T-helper 9 cell (primary cell): Measurements from ENCODE around the gene LHFPL5.

Experiments
- DNase-seq: peaks from one replicate; pipeline ENCODE4 v3.0.0-alpha.2; 2020

The LHFPL5 gene

DNA sequence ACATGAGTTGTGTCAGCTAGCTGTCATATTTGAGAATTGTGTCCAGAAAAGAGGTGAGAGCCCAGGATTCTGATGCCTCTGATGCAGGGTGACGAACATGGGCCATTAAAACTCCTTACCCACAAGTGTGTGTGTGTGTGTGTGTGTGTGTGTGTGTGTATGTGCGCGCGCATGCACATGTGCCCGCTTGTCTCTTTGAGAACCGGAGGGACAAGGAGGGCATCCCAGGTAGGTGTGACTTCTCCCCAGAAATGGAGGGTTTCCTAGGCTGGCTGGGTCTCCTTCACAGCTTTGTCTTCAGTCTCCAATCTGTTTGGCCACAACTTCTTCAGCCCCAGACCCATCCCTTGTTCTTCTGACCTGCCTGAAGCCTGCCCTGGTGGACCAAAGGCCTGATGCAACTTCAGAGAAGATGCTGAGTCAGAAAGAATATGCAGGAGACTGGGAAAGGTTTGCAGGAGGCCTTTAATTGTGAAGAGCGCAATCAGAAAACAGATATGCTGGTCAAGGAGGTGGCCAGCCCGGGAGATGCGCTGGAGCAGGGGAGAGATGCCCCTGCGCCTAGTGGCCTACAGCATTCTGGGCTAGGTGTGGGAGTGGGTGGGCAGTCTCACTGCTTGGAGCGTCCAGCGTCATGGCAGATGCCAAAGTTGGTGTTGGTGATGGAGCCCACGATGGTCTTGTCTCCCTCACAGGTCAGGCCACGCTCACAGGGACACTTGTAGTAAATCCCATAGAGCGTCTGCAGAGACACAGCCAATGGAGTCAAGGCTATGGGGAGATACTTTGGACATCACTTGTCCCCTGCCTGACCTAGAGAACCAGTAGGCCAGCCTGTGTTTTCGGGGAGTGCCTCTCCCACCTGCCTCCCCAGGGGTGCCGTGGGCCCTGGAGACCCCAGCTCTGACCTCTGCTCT is 10.4 kb upstream of the LHFPL5 start:
- no peak for DNase-seq

DNA sequence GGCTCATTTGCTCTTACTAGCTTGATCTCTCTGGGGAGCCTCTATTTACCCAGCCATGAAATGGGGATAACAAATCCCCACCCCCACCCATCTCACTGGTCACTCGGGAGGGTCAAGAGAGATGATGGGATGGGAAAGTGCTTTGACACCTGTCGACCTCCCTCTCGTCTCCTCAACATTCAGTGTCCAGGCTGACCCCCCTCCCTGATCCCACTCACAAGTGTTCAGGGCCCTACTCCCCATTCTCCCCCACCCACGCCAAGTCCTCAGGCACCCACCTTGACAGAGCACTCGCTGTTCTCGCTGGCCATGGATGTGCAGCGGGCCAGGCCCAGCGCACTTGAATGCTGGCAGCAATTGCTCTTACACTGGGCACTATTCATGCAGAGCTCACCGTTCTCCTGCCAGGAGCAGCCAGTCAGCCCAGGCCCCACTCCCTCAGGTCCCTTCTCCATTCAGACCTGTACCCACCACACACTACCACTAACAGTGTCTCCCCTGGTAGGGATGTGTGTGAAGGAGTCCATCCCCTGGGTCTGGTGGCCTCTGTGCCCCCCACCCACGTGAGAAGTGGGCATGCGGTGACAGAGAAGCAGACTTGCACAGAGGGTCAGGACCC is 9.6 kb upstream of the LHFPL5 start:
- DNase-seq: no peak

DNA sequence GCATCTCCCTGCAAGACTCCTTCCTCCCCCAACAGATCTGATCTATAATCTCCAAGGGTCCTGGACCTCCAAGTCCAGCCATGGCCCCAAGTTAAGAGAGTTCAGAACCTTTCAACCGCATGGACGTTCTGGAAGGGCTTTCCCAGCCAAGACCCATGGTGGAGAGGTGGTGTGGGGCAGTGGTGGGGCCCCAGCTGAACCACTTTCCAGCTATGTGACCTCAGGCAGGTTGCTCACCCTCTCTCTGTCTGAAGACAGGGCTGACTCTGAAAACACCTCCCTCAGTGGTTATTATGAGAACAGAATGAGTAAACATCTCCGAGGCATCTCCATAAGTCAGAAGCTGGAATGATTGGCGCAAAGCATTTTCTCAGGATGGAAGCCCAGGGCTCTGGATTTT is 8.9 kb upstream of the LHFPL5 start:
- no peak for DNase-seq

DNA sequence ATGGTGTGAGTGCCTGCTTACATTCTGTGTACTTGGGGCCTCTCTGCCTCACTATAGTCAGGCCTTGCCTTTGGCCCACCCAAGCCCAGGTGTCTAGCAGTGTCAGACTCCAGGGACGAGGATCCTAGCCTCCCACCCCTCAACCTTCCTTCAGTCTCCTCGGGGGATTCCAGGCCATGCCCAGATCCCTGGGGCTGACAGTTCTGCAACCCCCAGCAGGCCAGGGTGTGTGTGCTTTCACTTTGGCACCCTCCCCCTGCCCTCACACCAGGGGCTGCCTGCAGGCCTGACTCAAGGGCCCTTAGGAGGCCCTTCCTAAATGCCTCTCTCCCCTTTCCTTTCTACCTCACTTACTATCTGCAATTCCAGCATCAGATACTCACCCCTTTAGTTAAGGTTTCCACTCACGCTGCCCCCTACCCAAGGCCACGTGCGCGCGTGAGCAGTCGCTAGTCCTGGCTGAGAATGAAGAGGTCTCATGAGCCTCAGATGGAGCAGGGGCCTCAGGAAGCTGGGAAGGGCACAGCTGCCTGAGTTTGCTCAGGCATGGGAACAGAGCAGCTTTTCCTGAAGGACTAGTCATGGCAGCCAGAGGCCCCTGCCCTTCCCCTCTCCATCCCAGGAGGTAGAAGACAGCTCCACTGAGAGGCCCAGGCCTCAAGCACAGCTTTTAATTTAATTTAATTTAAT is 7.2 kb upstream of the LHFPL5 start:
- no peak for DNase-seq

DNA sequence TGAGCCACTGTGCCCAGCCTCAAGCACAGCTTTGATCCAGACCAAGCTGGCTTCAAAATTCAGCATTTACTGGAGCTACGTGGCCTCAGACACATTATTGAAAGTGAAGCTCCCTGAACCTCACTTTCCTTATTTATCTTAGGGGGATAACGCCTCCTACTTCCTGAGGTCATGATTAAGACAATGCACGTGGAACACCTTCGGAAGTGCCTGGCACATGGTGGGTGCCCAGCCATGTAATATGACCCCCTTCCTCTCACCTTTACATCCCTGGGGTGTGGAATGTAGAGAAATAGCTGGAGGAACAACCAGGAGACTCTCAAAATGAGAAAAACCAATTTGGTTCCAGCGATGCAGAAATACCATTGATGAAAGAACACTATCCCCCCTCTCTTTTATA is 6.4 kb upstream of the LHFPL5 start:
- DNase-seq: no peak

DNA sequence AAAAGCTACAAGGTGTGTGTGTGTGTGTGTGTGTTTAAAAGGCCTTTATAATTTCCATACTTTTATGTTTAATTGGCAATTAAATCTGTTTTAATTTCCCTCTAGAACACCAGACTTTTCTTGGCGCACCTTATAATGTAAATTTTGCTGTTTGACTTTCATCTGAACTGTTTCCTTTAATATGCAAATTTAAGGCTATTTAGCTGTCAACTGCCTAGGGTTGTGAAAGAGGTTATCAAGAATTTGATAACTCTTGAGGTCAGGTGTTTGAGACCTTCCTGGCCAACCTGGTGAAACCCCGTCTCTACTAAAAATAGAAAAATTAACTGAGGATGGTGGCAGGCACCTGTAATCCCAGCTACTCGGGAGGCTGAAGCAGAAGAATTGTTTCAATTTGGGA is 4.0 kb upstream of the LHFPL5 start:
- no peak for DNase-seq

DNA sequence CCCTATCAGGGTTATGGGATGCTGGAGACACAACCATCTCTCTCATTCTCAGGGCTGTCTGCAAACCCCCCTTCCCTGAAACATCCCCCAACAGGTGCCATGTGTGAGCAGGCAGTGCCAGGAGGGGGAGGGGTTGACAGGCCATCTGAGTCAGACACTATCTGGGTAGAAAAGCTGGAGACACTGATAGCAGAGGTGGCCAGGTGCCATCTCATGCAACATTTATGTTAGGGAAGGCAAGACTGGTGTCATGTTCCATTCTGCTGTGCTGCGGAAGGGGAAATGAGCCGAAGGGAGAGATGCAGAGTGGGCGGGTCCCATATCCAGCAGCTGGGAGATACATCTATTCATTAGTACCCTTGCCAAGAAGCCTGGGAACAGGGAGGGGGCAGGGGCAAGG is 3.5 kb downstream of the LHFPL5 start:
- no peak for DNase-seq

DNA sequence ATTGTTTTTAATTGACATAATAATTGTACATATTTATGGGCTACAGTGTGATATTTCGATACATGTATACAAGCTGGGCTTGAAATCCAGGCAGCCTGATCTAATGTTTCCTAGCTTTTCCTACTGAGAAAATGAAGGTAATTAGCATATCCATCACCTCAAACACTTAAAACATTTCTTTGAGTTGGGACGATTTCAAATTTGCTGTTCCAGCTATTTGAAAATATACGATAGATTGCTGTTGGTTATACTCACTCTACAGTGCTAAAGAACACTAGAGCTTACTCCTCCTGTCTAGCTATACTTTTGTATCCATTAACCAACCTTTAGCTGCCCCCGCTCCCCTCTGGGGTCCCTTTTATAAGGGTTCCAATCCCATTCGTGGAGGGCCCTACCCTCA is 4.7 kb downstream of the LHFPL5 start:
- no peak for DNase-seq

DNA sequence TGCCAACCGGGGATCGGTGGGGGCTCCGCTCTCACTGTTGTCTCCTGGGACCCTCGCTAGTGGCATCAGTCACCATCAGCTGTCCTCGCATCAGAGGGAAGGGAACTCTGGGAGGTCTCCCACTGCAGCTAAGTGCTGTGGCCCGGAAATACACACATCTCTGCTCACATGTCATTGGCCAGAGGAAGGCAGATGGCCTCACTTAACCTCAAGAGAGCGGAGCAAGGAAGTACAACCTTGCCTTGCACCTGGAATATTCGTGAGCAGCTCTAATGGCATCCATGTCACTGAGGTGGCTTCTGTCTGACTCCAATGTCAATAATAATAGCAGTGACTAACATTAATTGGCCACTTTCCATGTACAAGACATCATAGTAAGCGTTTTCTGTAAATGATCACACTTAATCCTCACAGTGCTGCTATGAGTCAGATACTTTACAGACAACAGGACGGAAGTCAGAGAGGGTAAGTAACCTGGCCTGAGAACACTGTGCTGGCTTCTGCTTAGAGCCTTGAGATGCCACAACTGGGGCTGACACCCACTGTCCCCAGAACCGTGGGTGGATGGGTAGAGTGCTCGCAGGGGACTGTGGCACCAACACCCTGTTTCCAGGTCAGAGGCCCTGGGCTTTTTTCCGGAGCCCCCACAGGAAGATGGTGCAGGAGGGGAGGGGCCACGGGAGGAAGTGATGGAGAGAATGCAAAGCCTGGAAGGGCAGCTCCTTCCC is 6.0 kb downstream of the LHFPL5 start:
- no peak for DNase-seq

DNA sequence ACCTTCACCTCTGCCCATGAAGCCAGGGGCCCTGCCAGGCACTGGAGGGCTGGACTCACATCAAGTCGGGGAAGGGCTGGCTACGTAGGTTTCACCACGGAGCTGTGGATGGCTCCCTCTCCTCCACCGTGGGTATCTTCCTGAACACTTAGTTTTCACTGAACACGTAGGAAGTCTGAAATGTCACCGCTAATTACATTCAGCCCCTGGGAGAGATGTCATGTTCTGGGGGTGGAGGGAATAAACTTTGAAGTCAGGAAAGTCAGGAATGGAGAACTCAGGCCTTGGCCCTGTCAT is 6.5 kb downstream of the LHFPL5 start:
- no peak for DNase-seq

DNA sequence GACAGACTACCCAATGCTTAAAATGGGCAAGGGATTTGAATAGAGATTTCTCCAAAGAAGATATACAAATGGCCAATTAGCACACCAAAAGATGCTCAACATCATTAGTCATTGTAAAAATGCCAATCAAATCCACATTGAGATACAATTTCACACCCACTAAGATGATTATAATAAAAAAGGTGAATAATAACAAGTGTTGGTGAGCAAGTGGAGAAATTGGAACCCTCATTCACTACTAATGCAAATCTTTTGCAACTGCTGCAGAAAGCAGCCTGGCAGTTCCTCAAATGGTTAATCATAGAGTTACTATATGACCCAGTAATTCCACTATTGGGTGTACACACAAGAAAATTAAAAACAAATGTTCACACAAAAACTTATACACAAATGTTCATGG is 12.4 kb downstream of the LHFPL5 start:
- no peak for DNase-seq

DNA sequence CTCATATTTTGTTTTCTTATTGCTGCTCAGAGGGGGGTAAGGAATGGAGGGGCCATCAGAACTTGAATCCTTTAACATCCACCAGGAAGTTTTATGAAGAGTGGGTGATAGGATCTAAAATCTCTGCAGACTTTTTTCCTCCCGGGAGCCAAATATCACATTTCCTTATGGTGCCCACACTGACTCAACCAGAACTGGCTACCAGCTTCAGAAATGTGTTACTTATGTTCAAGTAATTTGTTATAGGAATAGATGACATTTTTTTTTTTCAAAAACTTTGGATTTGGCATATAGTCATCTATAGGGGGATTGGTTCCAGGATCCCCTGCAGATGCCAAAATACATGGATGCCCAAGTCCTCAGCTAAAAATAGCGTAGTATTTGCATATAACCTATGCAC is 18.4 kb downstream of the LHFPL5 start:
- no peak for DNase-seq

DNA sequence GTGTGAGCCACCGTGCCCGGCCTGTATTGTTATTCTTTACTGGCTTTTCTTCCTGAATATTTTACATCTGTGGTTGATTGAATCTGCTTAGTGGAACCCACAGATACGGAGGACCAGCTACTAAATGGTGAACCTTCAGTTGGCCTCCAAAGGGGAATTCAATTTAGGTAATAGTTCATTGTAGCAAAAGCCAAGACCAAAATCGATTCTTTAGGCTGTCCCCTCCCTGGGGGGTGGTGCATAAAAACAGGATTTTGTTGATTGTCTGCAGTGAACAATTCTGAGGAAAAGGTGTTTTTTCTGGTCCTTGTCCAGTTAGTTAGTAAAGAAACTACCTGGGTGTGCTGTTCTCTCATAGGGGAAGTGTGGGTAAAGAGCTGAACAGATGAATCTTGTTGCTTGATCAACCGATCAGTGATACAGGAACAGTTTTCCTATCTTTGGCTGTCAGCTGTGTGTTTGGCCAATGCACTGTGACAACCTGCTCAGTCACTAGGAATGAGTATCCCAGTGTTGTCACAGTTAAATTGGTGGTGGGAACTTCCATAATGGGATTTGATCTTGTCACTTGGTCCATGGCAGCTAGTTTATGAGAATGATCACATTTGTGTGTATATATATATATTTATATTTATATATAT is 19.5 kb downstream of the LHFPL5 start:
- no peak for DNase-seq

DNA sequence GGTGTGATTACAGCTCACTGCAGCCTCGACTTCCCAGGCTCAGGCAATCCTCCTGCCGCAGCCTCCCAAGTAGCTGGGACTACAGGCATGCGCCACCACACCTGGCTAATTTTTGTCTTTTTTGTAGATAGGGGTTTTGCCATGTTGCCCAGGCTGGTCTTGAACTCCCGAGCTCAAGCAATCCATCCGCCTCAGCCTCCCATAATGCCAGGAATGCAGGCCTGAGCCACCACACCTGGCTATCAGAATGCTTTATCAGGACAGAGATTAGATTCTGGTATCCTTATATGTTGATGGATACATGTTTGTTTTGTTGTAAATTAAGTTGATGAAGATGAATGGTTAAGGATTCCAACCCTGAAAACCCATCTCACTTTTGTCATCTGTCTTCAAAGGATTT is 24.2 kb downstream of the LHFPL5 start:
- DNase-seq: no peak

DNA sequence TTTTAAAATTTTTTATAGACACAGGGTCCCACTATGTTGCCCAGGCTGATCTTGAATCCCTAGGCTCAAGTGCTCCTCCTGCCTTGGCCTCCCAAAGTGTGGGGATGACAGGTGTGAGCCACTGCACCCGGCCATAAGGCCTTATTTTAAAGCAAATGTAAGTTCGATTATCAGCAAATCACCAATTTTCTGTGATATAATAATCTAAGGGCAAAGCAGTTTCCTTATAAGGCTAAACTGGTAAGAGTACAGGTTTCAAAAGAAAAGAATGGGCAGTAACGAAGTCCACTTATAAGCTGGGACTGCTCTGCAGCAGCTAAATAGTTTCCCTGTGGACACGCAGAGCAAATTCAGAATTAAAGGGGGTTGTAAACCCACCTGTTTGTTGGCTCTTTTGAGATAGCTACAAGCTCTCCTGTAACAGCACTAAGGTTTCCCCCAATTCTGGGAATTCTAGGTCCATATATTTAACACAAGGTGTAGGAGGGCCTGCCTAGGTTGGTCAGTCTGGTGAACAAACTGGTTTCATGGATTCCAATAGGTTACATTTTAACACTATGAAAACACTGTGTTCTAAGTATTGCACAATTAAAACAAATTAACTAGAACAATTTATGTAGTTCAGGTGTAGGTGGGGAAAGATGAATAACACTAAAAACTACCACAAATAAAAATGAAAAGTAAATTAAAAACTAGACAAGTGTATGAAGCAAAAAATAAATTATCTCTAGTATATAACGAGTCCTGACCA is 26.3 kb downstream of the LHFPL5 start:
- no peak for DNase-seq

DNA sequence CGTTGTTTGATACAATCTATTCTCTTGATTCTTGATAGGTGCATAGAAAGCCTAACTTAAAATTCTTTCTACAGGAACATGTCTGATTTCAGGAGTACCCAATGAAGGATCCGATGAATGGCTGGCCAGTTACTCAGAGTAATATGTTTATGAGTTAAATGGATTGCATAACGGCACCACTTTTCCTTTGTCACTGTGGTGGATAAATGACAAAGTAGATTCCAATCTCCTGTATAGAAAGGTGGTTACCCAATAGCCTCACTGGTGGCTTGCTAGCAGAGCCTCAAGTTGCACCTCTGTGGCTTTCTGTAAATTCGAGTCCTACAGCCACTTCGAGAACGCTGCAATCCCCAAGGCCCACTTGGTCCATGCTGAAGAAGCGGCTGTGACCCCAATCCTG is 28.4 kb downstream of the LHFPL5 start:
- no peak for DNase-seq

DNA sequence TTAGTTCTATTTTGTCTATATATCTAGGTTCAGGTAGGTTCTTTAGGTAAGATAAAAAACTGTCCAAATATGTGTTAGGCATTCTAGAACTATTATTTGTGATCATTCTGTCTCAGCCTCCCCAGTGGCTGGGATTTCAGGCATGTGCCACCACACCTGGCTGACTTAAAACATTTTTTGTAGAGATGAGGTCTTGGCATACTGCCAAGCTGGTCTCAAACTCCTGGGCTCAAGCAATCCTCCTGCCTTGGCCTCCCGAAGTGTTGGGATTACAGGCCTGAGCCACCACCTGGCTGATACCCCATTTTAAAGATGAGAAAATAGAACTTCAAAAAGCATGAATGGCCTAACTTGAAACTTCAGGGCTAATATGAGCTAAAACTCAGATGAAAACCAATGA is 33.9 kb downstream of the LHFPL5 start:
- DNase-seq: no peak

DNA sequence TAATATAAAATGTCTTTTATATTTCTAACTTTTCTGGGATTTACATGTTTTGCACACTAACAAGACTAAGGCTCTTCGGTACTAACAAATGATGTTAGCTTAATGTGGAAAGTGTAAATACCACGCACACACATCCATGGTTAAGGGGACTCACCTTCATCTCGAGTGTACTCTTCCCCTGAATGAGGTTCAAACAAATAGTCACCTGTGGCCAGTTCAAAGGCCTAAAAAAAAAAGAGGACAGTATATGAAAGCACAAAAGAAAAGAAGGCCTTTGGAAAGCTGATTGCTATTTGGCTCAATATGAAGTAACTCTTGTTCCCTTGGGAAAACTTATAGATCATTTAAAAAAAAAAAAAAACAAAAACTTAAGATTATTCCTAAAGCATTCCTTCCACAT is 37.2 kb downstream of the LHFPL5 start:
- DNase-seq: no peak

DNA sequence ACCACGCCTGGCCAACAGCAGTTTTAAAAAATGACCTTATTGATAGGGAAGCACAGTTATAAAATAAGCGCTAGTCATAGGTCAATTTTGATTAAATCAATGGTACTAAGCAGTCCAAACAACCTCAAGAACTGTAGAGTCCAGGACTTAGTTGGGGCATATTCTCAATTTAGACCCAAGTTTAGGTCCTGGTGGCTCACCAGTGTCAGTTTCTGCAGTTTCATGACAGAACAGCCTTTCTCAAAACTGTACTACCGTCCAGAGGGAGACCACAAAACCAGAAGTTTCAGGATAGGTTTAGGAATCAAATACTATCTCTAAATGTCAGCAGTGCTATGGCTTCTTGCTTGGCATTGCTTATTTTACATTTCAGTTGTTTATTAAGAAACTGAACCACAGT is 39.1 kb downstream of the LHFPL5 start:
- DNase-seq: no peak

DNA sequence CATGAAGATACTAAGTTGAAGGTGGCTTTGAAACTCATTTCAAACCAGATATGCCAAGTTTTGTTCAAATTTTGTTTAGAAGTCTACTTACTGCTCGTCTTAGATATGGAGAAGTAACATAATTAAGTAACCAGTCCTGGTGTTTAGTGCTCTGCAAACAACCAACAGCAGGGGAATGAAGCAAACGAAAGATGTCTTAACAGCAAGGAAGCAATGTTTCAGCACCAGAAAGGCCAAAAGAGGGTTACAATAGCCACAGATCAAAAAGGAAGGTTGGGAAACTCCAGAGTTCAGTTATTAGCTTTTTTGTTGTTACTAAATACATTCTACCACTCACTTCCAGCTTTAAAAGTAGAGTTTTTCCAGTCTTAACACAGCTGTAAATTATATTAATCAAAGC is 45.1 kb downstream of the LHFPL5 start:
- DNase-seq: no peak

DNA sequence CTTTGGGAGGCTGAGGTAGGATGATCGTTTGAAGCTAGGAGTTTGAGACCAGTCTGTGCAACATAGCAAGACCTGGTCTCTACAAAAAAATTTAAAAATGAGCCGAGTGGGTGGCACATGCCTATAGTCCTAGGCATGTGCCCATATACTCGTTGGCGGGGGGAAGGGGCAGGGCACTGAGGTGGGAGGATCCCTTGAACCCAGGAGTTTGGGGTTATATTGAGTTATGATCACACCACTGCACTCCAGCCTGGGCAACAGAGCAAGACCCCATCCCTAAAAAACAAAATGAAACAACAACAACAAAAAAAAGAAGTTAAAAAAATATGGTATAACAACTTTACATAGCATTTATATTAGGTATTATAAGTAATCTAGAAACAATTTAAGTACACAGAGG is 47.8 kb downstream of the LHFPL5 start:
- DNase-seq: no peak

DNA sequence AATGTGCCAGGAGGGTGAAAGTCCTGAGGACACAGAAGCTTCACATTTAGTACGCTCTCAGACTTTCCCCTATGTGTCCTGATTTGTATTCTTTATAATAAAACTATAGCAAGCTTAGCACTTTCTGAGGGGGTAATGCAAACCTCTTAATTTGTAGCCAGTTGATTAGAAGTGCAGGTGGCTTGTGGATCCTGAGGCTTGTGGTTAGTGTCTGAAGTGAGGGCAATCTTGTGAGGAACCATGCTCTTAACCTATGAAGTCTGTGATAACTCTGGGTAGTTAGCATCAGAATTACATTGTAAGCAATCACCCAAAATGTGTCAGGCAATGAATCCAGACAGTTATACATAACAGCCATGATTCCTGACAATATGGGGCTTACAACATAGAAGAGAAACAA is 51.1 kb downstream of the LHFPL5 start:
- no peak for DNase-seq
